HG03175 (cell line): ENCODE data around the gene MTR.
"Not testable (repeated sequence)": the region's sequence is repeated elsewhere in the genome, so short reads cannot be mapped to it uniquely, and the experiment has no call there.

Source experiments
- ATAC-seq: cut with Tn5 transposase; IDR thresholded peaks from one replicate; pipeline ENCODE4 v1.9.1; 2021; ENCODE audit warnings: mild to moderate bottlenecking, moderate library complexity; ENCODE audit not compliant: unreplicated experiment

MTR gene

DNA sequence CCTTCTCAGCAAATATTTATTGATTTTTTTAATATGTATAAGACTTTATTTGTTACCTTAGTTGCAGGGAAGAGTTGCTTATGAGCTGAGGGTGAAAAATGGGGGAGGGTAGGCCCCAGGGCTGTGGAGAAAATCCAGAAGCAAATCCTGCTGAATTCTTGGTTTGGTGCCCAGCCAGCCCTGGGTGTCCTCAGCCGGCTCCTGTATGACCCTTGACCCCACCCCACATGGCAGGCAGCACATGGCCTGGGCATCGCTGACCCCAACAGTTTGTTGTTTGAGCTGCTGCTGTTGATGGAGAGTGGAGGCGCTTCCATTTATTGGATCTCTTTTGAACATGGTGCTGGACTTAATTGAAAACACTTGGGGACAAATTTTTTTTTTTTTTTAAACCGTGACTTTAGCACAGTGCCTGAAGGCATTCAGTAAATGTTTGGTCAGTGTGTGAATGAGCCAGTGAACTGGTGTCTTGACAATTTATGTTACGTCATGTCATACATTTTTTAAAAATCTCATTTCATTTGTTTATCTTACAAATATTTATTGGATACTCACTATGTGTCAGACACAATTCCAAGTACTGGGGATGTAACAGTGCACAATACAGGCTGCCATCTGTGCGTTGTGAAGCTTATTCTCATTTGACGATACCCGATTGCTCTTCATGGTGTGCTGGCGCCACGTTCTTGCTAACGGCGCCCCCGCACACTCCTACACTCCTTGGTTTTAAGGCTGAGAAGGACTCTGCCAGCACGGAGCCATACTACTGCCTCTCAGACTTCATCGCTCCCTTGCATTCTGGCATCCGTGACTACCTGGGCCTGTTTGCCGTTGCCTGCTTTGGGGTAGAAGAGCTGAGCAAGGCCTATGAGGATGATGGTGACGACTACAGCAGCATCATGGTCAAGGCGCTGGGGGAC, 98.8 kb downstream of the MTR start:
- ATAC-seq, result no peak

DNA sequence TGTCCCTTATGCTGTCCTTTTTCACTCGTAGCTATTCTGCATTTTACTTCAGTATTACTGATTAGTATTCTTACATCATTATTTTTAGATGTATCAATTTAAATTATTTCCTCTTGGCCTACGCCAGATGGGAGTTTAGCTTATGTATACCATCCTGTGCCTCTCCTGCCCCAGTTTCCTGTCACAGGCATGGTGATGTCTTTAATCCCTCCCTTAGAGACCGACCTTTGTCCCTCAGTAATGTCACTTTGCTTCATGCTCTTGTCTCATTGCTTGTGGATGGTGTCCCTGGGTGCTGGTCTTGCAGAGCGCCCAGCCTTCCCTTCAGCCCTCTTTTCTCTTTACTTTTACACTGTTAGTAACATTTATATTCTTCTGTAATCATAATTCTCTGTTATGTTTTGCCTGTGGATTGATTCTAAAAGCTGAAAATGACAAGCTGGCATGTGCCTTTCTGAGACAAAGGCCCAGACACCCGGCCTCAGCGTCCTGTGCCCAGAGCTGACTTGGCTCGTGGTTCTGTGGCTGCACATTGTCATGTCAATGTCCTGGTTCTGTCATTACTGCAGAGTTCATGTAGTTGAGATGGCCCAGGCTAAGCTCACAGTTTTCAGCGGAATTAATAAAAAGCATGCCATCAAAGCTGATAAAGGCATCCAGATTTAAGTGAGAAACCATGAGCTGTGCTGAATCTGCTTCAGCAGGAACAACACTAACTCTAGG, 100.7 kb downstream of the MTR start:
- no peak for ATAC-seq

DNA sequence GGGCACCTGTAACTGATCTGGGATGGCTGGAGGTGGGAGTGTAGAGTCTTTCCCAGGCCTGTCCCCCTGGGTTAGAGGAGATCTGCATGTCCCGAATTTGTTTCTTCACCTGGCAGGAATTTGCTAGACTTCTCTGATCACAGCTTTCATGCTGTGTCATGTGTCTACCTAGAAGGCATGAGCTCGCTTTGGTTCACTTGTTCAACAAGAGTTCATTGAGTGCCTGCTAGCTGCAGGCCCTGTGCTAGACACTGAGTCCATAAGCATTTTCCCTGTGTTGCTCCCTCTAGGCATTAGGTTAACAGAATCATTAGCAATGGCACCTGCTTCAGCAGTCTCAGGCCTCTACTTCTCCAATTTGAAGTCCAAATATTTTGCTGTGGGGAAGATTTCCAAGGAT, 101.6 kb downstream of the MTR start:
- no peak for ATAC-seq

DNA sequence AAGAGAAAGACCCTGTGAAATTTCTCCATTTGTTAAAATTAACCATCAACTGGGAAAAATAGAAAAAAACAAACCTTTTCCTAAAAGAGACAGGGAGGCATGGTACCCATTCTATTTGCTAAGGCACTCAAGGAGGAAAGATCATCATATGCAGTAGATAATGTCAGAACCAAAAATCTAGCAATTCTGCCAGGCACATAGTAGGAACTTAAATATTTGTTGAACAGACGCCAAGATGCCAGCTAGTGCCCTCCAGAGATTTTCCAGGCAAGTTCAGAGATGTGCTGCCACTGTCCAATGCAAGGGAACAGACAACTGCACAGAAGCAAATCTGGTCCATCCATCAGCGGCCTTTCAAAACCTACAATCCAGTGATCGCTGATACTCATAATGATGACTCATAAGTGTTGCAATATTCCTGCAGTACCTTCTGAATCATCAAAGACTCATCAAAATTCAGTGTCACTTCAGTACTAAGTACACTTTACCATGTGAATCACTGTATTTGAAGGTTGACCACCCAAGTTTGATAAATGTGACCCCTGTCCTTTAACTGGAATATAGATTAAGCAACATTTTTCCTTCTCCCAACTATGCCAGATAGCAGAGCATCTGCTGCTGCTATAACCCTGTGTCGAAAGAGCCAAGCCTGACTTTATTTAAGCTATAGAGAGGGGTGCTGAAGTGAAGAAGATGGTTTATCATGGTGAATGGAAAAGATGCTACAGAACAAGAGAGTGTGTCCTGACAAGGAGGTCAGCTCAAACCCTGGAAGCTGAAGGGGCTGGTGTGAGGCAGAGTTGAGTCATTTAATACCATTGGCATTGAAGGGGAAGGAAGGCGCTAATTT, 110.0 kb downstream of the MTR start:
- no peak for ATAC-seq

DNA sequence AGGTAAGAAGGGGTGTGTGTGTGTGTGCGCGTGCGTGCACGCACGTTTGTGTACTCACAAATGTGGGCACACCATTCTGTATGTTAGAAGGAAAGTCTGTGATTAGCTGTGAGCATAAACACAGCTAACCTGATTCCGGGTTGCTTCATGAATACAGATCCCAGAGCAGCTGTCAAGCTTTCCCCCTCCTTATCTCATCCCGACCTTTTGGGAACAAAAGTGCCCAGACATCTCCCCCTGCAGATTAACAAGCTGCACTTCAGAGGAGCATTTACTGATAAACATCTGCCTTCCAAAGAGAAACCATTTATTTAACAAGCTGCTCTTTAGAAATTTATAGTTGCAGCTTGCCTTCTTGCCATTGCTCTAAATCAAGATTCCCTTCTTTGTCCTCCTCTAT, 112.1 kb downstream of the MTR start:
- ATAC-seq, result no peak

DNA sequence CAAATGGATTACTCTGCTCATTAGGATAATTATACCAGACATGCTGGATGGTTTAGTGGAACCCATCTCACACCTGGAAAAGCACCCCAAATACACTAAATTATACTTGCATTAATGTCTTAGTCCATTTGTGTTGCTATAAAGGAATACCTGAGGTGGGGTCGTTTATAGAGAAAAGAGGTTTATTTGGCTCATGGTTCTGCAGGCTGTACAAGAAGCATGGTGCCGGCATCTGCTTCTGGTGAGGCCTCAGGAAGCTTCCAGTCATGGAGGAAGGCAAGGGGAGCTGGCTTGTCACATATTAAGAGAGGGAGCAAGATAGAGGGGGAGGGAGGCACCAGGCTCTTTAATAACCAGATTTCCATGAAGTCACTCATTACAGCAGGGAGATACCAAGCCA, 113.6 kb downstream of the MTR start:
- no peak for ATAC-seq

DNA sequence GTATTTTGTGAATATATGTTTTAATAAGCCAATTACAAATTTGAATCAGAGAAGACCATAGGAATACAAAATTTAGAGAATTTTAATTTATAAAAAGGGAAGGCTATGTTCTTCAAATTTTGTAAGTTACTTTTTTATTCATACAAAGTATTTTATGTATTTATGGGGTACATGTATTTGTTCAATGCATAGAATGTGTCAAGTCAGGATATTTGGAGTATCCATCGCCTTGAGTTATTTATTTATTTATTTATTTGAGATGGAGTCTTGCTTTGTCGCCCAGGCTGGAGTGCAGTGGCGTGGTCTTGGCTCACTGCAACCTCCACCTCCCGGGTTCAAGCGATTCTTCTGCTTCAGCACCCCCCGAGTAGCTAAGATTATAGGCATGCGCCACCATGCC, 116.0 kb downstream of the MTR start:
- ATAC-seq, result not testable (repeated sequence)

DNA sequence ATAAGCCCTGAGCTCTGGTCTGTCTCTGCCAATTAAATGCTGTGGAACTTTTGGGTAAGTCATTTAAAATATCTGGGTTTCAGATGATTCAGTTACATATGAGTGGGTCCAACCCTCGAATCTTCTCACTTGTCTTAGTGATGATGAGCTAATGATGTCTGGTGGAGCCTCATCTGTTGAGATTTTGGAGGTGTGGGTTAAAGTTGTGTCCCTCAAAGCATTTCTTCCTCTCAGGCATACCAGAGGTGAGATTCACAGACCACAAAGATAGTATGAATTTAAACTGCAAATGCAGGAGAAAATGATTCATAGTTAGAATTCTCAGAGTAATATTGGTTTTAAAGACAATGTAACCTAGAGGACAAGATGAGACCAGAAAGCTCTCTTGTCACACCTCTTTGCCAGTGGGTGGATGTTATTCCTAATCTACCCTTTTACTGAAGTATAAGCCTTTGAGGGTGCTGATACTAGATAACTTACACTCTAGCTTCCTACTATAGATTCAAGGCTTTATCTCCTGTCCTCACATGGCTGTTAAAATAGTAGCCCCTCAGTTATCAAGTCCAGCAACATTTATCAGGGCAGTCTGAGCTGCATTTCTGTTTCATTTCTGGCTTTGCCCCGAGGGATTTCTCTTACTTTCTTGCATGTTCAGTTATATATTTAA, 118.4 kb downstream of the MTR start:
- no peak for ATAC-seq

DNA sequence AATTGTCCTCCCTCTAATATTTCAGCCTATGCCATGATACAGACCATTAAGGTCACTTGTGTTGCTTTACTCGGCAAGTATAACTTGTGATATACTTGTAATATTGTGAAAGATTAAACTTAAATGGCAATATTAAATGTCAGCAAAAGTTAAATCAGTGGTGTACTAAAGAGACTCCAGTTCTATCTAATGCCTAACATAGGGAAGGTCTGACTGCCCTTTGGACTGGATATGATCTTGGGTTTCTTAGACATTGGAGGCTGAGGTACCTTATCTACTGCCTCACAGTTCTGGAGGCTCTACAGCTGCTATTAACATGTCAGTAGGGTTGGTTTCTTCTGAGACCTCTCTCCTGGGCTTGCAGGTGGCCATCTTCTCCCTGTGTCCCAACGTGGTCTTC, 119.3 kb downstream of the MTR start:
- no peak for ATAC-seq

DNA sequence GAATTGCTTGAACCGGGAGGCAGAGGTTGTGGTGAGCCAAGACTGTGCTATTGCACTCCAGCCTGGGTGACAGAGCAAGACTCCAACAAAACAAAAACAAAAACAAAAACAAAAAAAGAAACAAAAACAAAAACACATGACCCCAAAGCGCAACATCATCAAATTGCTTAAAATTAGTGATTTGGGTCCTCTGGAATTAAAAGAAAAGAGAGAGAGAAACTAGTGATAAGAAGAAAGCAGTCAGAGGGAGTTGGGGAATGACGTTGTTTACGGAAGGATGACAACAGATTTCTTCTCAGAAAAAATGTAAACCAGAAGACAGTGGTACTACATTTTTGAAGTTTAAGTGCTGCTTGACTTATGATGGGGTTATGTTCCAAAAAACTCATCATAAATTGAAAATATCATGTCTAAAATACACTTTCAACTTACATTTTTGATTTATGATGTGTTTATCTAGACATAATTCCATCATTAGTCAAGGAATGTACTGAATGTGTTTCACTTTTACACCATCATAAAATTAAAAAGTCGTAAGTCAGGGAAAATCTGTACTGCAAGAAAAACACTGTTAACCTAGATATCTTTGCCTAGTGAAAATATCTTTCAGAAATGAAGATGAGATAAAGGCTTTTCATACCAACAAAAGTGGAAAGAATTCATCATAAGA, 121.2 kb downstream of the MTR start:
- no peak for ATAC-seq

DNA sequence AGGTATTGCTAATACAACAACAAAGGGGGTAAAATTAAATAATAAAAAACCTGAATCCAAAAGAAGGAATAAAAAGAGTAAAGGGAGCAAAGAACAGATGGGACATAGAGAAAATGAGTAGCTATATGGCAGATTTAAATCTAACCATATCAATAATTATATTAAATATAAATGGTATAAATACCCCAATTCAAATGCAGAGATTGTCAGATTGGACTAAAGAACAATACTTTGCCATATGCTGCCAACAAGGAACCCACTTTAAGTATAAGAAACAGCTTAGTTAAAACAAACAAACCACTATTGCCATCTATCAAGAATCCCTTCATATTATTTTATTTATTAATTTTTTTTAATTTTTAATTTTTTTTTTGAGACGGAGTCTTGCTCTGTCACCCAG, 122.4 kb downstream of the MTR start:
- ATAC-seq, result no peak

DNA sequence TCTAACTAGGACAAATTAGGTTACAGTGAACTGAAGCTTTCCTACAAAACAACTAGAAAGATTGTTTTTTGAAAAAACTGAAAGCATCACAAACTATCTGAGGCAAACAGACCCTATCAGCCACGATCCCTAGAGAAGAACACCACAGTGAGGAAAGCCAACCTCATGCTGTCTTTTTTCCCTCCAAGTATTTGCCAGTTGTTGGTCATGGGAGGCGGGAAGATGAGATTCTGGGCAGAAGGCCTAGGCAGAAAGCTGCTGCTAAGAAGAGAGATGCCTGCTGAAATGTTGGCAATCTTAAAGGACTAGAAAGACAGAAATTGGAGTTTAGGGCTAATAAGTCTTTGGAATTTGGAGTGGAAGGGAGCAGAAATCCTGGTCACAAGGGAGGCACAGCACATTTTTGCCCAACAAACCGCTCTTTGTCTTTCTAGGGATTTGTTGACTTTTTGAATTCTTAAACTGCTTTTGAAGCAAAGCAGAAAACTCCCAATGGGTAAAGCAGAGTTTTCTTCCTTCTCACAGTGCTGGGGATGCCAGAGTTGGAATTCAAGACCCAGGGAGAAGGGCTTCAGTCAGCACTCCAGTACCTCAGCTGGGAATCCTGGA, 125.3 kb downstream of the MTR start:
- ATAC-seq, result no peak

DNA sequence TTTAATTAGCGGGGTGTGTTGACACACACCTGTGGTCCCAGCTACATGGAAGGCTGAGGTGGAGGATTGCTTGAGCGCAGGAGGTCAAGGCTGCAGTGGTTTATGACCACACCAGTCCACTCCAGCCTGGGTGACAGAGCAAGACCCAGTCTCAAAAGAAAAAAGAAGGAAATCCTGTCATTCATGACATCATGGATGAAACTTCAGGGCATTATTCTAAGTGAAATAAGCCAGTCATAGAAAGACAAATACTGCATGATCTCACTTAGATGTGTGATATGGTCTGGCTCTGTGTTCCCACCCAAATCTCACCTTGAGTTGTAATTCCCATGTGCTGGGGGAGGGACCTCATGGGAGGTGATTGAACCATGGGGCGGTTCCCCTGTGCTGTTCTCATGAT, 126.5 kb downstream of the MTR start:
- ATAC-seq, result no peak

DNA sequence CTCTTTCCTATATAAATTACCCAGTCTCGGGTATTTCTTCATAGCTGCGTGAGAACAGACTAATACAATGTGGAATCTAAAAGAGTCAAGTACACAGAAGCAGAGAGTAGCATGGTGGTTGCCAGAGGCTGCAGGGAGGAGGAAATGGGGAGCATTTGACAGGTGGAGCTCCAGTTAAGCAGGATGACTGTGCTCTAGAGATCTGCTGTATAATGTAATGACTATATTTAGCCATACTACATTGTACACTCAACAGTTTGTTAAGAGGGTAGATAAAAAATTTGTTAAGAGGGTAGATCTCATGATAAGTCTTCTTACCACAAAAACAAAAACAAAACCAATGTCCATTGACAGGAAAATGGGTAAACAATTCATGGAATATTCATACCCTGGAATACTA, 127.1 kb downstream of the MTR start:
- ATAC-seq, result no peak

DNA sequence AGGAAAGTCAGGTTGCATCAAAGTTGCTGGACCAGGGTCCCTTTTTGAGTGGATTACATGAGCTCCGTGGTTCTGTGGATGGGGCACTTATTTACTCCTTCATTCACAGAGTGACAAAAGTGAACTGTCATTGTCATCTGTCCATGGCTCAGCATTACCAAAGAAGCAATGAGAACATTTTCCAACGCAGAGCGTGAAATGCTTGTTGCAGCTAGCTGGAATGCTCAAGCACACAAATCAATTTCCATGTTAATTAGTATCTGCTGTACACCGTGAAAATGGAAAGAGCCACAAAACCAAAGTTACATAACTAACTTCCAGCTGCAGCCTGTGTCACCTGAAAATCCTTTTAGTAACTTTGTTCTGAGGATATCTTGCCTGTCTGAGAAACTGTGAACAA, 130.3 kb downstream of the MTR start:
- no peak for ATAC-seq

DNA sequence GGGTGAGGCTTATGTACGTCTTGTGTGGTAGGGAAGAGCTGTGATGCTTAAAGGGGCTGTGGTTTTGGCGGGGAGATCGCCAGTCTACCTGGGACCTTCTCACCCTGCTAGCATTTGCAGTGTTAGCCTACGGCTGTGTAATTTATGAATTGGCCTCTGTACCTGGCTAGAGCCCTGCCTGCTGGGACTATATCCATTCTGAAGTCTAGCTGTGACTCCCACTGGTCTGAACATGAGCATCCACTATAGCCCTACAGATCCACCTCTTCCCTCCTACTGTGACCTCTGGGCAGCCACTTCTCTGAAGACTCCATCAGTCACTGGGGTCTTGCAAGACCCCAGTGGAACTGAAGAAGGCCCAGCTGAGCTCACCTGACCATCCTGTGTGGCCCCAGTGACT, 135.4 kb downstream of the MTR start:
- ATAC-seq, result no peak

DNA sequence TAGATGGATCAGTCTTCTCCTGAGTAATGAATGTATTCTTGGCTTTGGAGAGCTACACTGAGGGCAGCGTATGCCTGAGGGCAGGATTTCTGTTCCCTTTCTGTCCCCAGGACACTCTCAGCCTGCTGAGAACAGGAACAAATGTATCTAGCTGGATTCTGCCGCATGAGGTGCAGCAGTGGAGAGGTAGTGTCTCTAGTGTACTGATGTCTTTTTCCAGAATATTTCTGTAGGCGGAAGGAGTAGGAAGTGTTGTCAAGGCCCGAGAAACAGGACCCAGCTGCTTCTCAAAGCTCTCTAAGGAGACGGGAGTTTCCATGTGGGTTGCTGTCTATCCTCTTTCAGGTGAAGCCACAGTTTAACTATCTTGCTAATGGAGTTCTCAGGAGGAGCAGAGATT, 143.7 kb downstream of the MTR start:
- ATAC-seq, result no peak

DNA sequence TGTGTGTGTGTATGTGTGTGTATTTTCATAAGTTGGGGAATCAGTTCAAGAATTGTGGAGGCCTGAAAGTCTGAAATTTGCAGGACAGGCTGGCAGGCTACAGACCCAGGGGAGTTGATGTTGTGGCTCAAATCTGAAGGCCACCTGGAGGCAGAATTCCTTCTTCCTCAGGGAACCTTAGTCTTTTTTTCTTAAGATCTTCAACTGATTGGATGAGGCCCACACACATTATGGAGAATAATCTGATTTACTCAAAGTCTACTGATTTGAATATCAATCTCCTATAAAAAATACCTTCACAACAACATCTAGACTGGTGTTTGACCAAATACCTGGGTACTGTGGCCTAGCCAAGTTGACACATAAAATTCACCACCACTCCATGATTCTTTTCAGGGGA, 147.3 kb downstream of the MTR start:
- no peak for ATAC-seq

DNA sequence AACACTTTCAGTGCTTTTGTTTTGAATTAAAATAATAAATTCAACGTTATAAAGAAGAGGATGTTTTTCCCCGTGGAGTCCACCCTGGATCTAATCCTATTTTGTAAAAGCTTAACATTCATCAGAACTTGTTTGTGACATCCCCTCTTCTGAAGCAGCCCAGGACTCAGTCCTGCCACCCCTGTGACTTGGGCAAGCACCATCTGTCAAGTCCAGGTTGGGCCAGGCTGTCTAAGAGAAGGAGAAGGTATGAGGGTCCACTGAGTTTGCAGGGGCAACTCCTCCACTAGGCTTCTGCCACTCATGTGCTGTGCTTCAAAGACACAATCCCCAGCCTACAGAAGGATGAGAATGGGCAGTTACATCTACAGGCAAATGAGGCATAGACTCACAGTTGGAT, 149.5 kb downstream of the MTR start:
- no peak for ATAC-seq

DNA sequence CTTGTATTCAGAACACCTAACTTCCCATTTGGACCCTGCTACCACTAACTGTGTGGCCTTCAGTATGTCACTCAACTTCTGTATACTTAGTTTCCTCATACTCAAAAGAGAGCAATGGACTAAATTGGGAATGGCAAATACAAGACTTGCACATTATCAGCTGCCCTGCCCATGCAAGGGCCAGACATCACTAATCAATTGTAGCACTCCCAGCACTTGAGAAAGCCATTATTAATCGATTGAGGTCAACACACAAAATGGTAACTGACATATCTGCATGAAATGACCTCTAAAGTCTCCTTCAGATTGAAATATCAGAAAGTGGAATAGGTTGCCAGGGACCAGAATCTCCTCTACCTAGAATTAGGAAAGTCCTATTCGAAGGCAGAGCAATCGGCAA, 149.9 kb downstream of the MTR start:
- ATAC-seq, result no peak
